Gastroesophageal sphincter (tissue), 4 donors: ENCODE results near the gene PWWP2B. TPM values are rescaled to one million over a fixed set of nuclear protein-coding genes. Genes with fewer than 3 reads are reported as not detected.
A peak's percentile ranks its signal among the peaks of the same experiment; 100 is the strongest.

ENCODE experiments used
- ATAC-seq: fragments of 150-250 bp; one replicate; pipeline ENCODE4 v1.9.1; 2016; ENCODE audit warnings: mild to moderate bottlenecking, moderate library complexity
- H3K27ac ChIP-seq, 4 donors: fragments of 200-600 bp; sonication (generic) in 3 of 4; 1 replicate in 3 of 4; 2 replicates in 1 of 4; pipeline ENCODE4 v1.5.1; 2016 to 2019
- H3K27me3 ChIP-seq: fragments of 200-600 bp; sonication (generic); one replicate; pipeline ENCODE4 v1.5.1; 2019
- H3K36me3 ChIP-seq, 2 donors: fragments of 200-600 bp; sonication (generic); one replicate each; pipeline ENCODE4 v1.5.1; 2019; ENCODE audit warnings: control low read depth in 1 of 2
- H3K4me1 ChIP-seq, 3 donors: fragments of 200-600 bp; sonication (generic); 1 replicate in 2 of 3; 2 replicates in 1 of 3; pipeline ENCODE4 v1.5.1; 2016 to 2019; ENCODE audit warnings: control low read depth in 2 of 3
- H3K4me3 ChIP-seq, 2 donors: fragments of 200-600 bp; sonication (generic); one replicate each; pipeline ENCODE4 v1.5.1; 2019; ENCODE audit warnings: mild to moderate bottlenecking in 1 of 2, moderate library complexity in 1 of 2
- H3K9me3 ChIP-seq, 3 donors: fragments of 200-600 bp; sonication (generic); one replicate each; pipeline ENCODE4 v1.5.1; 2017 to 2019; ENCODE audit warnings: control low read depth in 2 of 3
- CTCF ChIP-seq, 4 experiments: fragments of 200-600 bp in 2 of 4; fragments of 450-650 bp in 2 of 4; sonication (generic) in 1 of 4; IDR thresholded peaks; one replicate each; pipeline ENCODE4 v1.5.1; 2017 to 2019; ENCODE audit warnings: antibody characterized with exemption in 4 of 4, mild to moderate bottlenecking in 2 of 4, moderate library complexity in 2 of 4
- EP300 ChIP-seq: sonication (generic); formaldehyde crosslinking; IDR thresholded peaks from one replicate; pipeline ENCODE4 v1.6.1; 2017; ENCODE audit warnings: antibody characterized with exemption, mild to moderate bottlenecking
- POLR2A ChIP-seq, 2 donors: fragments of 450-650 bp; IDR thresholded peaks; one replicate each; pipeline ENCODE4 v1.6.1; 2017; ENCODE audit warnings: antibody characterized with exemption in 2 of 2, mild to moderate bottlenecking in 2 of 2, moderate library complexity in 1 of 2
- POLR2AphosphoS5 ChIP-seq: sonication (generic); formaldehyde crosslinking; IDR thresholded peaks from one replicate; pipeline ENCODE4 v1.6.1; 2017; ENCODE audit warnings: antibody characterized with exemption
- WGBS, 2 donors: methylation state at CpG; one replicate each; pipeline ENCODE4 v1.1.5; 2018; ENCODE audit warnings: low coverage in 1 of 2; 5-methylcytosine and 5-hydroxymethylcytosine counted together
- total RNA-seq, 4 donors: library from RNA; depleted of rRNA; stranded (reverse); fragments of >200 nt; gene quantifications; one replicate each; pipeline ENCODE4 v1.1.0, GENCODE V29; 2016

The PWWP2B gene
- total RNA-seq, 4 donors from 2014 or later: 11.3 to 17.1 (median 14.8) TPM

GRCh38 chr10:132392811-132393694 is 3.9 kb upstream of the PWWP2B start:
- ATAC-seq: no peak
- Histone ChIP-seq H3K9me3 (no peaks in the 10 kb centered on the region), H3K36me3 (no peaks in the 10 kb centered on the region), H3K27me3 (no peaks in the 10 kb centered on the region), H3K4me1 (peaks cover 0 to 35% (median 10%) of the 10 kb centered on the region in 3 donors), H3K4me3 (no peak overlapping the region), H3K27ac (peak overlapping the region in 1 of 4 donors; percentile 14)
- no peak for TF ChIP-seq EP300
- WGBS, 2 donors: 82 to 100% methylated on average over 1 to 3 of the region's 12 CpGs

- WGBS, 2 donors: 93% methylated on average over 3 of the region's 9 CpGs; no CpG with 5 or more reads in 1 of the 2 donors
Measured at GRCh38 chr10:132393695-132394181, 3.3 kb upstream of the PWWP2B start.

GRCh38 chr10:132394201-132394811 is 2.7 kb upstream of the PWWP2B start:
- 82 to 92% methylated on average over 4 of the region's 13 CpGs for WGBS, 2 donors
- no peak for TF ChIP-seq POLR2AphosphoS5
- no peak for TF ChIP-seq EP300
- Histone ChIP-seq H3K36me3 (no peaks in the 10 kb centered on the region), H3K27ac (peak overlapping the region in 3 of 4 donors; percentile 92 to 98 (median 97)), H3K4me3 (no peak overlapping the region), H3K9me3 (no peaks in the 10 kb centered on the region), H3K27me3 (no peaks in the 10 kb centered on the region), H3K4me1 (peaks cover 0 to 41% (median 12%) of the 10 kb centered on the region in 3 donors)
- no peak for ATAC-seq

More at GRCh38 chr10:132393695-132394181, 3.3 kb upstream of the PWWP2B start:
- peaks cover 0 to 41% (median 17%) of the 10 kb centered on the region in 3 donors for H3K4me1 ChIP-seq
- H3K36me3 ChIP-seq: no peaks in the 10 kb centered on the region
- ATAC-seq: no peak
- H3K27me3 ChIP-seq: no peaks in the 10 kb centered on the region
- TF ChIP-seq CTCF (IDR thresholded peaks at IDR 0.05) (no peak), POLR2AphosphoS5 (no peak), POLR2A (IDR thresholded peaks at IDR 0.05) (no peak), EP300 (no peak)
- H3K9me3 ChIP-seq: no peaks in the 10 kb centered on the region
- peak overlapping the region in 2 of 4 donors; percentile 97 to 98 for H3K27ac ChIP-seq
- no peak overlapping the region for H3K4me3 ChIP-seq

- TF ChIP-seq EP300 (no peak), POLR2AphosphoS5 (no peak), CTCF (IDR thresholded peaks at IDR 0.05) (no peak), POLR2A (IDR thresholded peaks at IDR 0.05) (no peak)
- Histone ChIP-seq H3K4me3 (peak overlapping the region in 1 of 2 donors; percentile 97), H3K9me3 (no peaks in the 10 kb centered on the region), H3K27me3 (no peaks in the 10 kb centered on the region), H3K4me1 (peaks cover 0 to 47% (median 15%) of the 10 kb centered on the region in 3 donors), H3K36me3 (no peaks in the 10 kb centered on the region), H3K27ac (peak overlapping the region; percentile 88 to 98 (median 94))
- ATAC-seq: no peak
- WGBS, 2 donors: 72 to 82% methylated on average over 3 of the region's 12 CpGs
Measured at GRCh38 chr10:132394936-132395703, 1.9 kb upstream of the PWWP2B start.

- H3K27me3 ChIP-seq: no peaks in the 10 kb centered on the region
- peak overlapping the region; percentile 88 to 98 (median 94) for H3K27ac ChIP-seq
- no CpG with 5 or more reads among the region's 71 CpGs for WGBS, 2 donors
- H3K36me3 ChIP-seq: no peaks in the 10 kb centered on the region
- peak; percentile 58 for ATAC-seq
- TF ChIP-seq CTCF (IDR thresholded peaks at IDR 0.05) (peak in 2 of 4 experiments; percentile 3), EP300 (no peak), POLR2AphosphoS5 (no peak), POLR2A (IDR thresholded peaks at IDR 0.05) (peak in 1 of 2 donors; percentile 29)
- H3K4me1 ChIP-seq: peaks cover 0 to 55% (median 19%) of the 10 kb centered on the region in 3 donors
- H3K4me3 ChIP-seq: peak overlapping the region; percentile 68 to 97
- H3K9me3 ChIP-seq: no peaks in the 10 kb centered on the region
Measured at GRCh38 chr10:132395704-132396493, 1.1 kb upstream of the PWWP2B start.
